ENCODE measurements around the gene ELAVL1. TPM values are rescaled to one million over a fixed set of nuclear protein-coding genes. Genes with fewer than 3 reads are reported as not detected.

Gene ELAVL1
- polyA plus RNA-seq, 1 experiment: 44.7 TPM

GRCh38 chr19:7923295-7924191 lies 81.9 kb downstream of the ELAVL1 start:
- Histone ChIP-seq H3K27ac (ENCODE audit: low read depth, low read length) (no peak overlapping the region), H3K27me3 (ENCODE audit: control insufficient read depth, insufficient read depth, low read length) (no peaks in the 10 kb centered on the region), H3K4me3 (ENCODE audit: low read depth, low read length) (no peak overlapping the region), H3K9me3 (ENCODE audit: control insufficient read depth, insufficient read depth, low read length) (no peaks in the 10 kb centered on the region)
- no peak for DNase-seq (ENCODE audit: low read depth, low spot score)
- CTCF ChIA-PET: interaction anchor here (0.7 kb wide), 1 partner anchor 428 kb away, joined by 10 read pairs; no protein-coding TSS in a partner anchor
- TF ChIP-seq CTCF (IDR thresholded peaks at IDR 0.05; ENCODE audit: low read depth, low read length): no peak
- POLR2A ChIA-PET: interaction anchor here (0.6 to 1.0 kb wide), 3 partner anchors 20 to 317 kb away, joined by 3 to 9 read pairs (median 6); partner anchors contain the start of gene MAP2K7

GRCh38 chr19:7922836-7923195 lies 82.6 kb downstream of the ELAVL1 start:
- H3K27me3 ChIP-seq (ENCODE audit: control insufficient read depth, insufficient read depth, low read length): no peaks in the 10 kb centered on the region
- no peak overlapping the region for H3K27ac ChIP-seq (ENCODE audit: low read depth, low read length)
- H3K9me3 ChIP-seq (ENCODE audit: control insufficient read depth, insufficient read depth, low read length): no peaks in the 10 kb centered on the region
- POLR2A ChIA-PET: interaction anchor here (0.6 kb wide), 1 partner anchor 318 kb away, joined by 6 read pairs; no protein-coding TSS in a partner anchor
- H3K4me3 ChIP-seq (ENCODE audit: low read depth, low read length): no peak overlapping the region
- no peak for DNase-seq (ENCODE audit: low read depth, low spot score)
- CTCF ChIA-PET: no interaction called here
- TF ChIP-seq CTCF (IDR thresholded peaks at IDR 0.05; ENCODE audit: low read depth, low read length): no peak

GRCh38 chr19:7921967-7922835 lies 83.2 kb downstream of the ELAVL1 start:
- Histone ChIP-seq H3K4me3 (ENCODE audit: low read depth, low read length) (no peak overlapping the region), H3K27ac (ENCODE audit: low read depth, low read length) (no peak overlapping the region), H3K9me3 (ENCODE audit: control insufficient read depth, insufficient read depth, low read length) (no peaks in the 10 kb centered on the region), H3K27me3 (ENCODE audit: control insufficient read depth, insufficient read depth, low read length) (no peaks in the 10 kb centered on the region)
- DNase-seq (ENCODE audit: low read depth, low spot score): no peak
- POLR2A ChIA-PET: interaction anchor here (0.6 kb wide), 1 partner anchor 318 kb away, joined by 6 read pairs; no protein-coding TSS in a partner anchor
- no peak for TF ChIP-seq CTCF (IDR thresholded peaks at IDR 0.05; ENCODE audit: low read depth, low read length)
- CTCF ChIA-PET: interaction anchor here (2.4 kb wide), 1 partner anchor 69 kb away, joined by 11 read pairs; no protein-coding TSS in a partner anchor

- H3K27me3 ChIP-seq (ENCODE audit: control insufficient read depth, insufficient read depth, low read length): no peaks in the 10 kb centered on the region
- H3K27ac ChIP-seq (ENCODE audit: low read depth, low read length): peak overlapping the region; percentile 75
- POLR2A ChIA-PET: interaction anchor here (0.6 to 2.9 kb wide), 7 partner anchors 10 to 680 kb away, joined by 4 to 19 read pairs (median 6); partner anchors contain the start of genes MAP2K7 and TIMM44
- peak overlapping the region; percentile 67 for H3K4me3 ChIP-seq (ENCODE audit: low read depth, low read length)
- H3K9me3 ChIP-seq (ENCODE audit: control insufficient read depth, insufficient read depth, low read length): no peaks in the 10 kb centered on the region
- CTCF ChIA-PET: interaction anchor here (1.4 to 2.6 kb wide), 6 partner anchors 8 to 353 kb away, joined by 3 to 15 read pairs (median 12); partner anchors contain the start of genes MAP2K7 and TIMM44
- TF ChIP-seq CTCF (IDR thresholded peaks at IDR 0.05; ENCODE audit: low read depth, low read length): no peak
- no peak for DNase-seq (ENCODE audit: low read depth, low spot score)
Measured at GRCh38 chr19:7921302-7921966, 84.0 kb downstream of the ELAVL1 start.
